HFF-Myc (cell line): ENCODE data around the gene AKAP10.

Experiments used
- DNase-seq: peaks from one replicate; pipeline ENCODE4 v3.0.0-alpha.2; 2011; ENCODE audit warnings: low read depth; ENCODE audit errors: extremely low read depth
- H3K4me3 ChIP-seq: replicated peaks from 2 replicates; pipeline ENCODE4 v1.5.1; 2011; ENCODE audit warnings: low read depth, mild to moderate bottlenecking, control low read depth, low read length
- TF ChIP-seq, protein P1 (sequence below): IDR thresholded peaks from 2 replicates; pipeline ENCODE4 v1.5.1; 2012; ENCODE audit warnings: mild to moderate bottlenecking, low read depth, low read length, control low read depth; ENCODE audit errors: missing control alignments

Gene AKAP10

GRCh38 chr17:20009302-20010098 is 31.9 kb upstream of the AKAP10 start, which contains the start of gene SPECC1:
Gene SPECC1, plus strand, starts transcription at chr17:20009359. Its CDS starts 87,293 bp downstream, at chr17:20096652.
- TF ChIP-seq, protein P1, sequence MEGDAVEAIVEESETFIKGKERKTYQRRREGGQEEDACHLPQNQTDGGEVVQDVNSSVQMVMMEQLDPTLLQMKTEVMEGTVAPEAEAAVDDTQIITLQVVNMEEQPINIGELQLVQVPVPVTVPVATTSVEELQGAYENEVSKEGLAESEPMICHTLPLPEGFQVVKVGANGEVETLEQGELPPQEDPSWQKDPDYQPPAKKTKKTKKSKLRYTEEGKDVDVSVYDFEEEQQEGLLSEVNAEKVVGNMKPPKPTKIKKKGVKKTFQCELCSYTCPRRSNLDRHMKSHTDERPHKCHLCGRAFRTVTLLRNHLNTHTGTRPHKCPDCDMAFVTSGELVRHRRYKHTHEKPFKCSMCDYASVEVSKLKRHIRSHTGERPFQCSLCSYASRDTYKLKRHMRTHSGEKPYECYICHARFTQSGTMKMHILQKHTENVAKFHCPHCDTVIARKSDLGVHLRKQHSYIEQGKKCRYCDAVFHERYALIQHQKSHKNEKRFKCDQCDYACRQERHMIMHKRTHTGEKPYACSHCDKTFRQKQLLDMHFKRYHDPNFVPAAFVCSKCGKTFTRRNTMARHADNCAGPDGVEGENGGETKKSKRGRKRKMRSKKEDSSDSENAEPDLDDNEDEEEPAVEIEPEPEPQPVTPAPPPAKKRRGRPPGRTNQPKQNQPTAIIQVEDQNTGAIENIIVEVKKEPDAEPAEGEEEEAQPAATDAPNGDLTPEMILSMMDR, result no peak
- peak within 1 kb of the TSS; percentile 46 for H3K4me3 ChIP-seq
- no peak for DNase-seq

DNA sequence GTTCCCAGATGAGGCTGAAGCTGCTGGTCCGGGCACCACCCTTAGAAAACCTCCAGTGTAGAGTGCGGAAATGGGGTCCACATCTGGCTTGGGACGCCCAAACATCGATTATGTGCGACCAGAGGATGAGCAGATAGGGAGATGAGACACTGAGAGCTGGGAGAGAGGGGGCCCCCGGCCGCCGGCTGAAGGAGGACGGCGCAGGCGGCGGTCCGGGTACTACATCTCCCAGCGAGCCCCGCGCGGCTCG is 31.3 kb upstream of the AKAP10 start:
- TF ChIP-seq, protein P1, result peak; percentile 86
- no peak for DNase-seq
- H3K4me3 ChIP-seq, result peak overlapping the region; percentile 46

DNA sequence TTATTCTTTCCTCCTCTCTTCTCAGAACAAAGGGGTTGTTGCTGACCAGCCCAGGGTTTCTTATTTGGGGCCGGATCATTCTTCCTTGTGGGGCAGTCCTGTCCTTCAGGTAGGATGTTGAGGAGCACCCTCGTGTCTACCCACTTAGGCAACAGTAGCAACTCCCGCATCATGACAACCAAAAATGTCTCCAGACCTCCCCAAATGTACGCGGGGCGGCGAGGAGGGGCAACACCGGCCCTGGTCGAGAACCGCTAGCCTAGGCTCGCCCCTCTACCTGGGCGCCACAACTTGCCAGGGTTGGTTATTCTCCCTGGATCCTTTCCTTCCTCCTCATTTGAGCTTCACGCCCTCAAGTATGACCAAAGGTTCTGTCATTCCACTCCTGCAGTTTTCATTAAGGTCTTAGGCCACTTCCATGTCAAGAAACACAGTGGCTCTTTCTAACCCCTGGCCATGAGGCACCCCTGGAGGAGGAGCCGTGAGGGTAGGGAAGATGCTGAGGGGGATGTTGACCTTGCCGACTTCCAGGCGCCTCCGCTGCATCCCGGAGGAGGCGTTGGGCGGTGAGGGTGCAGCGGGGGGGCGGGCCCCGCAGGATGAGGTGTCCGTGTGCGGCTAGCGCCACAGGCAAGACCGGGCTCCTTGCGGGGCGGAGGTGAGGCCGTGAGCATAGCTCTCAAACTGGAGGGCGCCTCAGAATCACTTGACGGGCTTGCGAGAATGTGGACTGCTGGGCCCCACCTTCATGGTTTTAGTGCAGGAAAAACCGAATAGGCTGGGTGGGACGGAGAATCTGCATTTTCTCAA is 30.8 kb upstream of the AKAP10 start:
- TF ChIP-seq, protein P1, result no peak
- H3K4me3 ChIP-seq, result peak overlapping the region; percentile 46
- DNase-seq, result no peak

- H3K4me3 ChIP-seq, result no peak overlapping the region
- DNase-seq, result no peak
- TF ChIP-seq, protein P1, result no peak
Observed at GRCh38 chr17:19996502-19996901, 18.9 kb upstream of the AKAP10 start.

GRCh38 chr17:19996086-19996485 is 18.5 kb upstream of the AKAP10 start:
- TF ChIP-seq, protein P1, result no peak
- DNase-seq, result no peak
- H3K4me3 ChIP-seq, result no peak overlapping the region

DNA sequence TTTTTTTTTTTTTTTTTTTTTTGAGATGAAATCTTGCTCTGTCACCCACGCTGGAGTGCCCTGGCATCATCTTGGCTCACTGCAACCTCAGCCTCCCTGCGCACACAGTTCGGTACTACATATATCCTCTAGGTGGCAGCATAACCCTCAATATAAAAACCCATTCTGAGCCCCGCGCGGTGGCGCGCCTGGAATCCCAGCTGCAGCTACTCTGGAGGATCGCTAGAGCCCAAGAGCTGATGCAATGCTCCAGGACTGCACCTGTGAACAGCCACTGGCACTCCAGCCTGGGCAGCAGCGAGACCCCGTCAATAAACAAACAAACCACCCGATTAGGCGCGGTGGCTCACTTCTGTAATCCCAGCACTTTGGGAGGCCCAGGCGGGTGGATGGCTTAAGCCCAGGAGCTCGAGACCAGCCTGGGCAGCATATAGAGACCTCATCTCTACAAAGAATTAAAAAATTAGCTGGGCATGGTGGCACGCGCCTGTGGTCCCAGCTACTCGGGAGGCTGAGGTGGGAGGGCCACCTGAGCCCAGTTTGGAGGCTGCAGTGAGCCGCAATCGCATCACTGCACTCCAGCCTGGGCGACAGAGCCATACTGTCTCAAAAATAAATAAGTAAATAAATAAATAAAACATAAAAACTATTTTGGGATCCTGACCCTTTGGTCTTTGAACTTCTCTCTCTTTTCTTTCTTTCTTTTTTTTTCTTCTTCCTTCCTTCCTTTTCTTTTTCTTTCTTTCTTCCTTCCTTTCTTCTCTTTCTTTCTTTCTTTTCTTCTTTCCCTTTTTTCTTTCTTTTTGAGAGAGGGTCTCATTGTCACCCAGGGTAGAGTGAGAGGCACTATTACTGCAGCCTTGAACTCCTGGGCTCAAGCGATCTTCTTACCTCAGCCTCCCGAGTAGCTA is 15.4 kb upstream of the AKAP10 start:
- DNase-seq, result peak; percentile 56
- TF ChIP-seq, protein P1, result peak; percentile 61
- no peak overlapping the region for H3K4me3 ChIP-seq
